Measurements from ENCODE around the gene PATE2. TPM values are rescaled to one million over a fixed set of nuclear protein-coding genes. Genes with fewer than 3 reads are reported as not detected.

PATE2 gene
- polyA plus RNA-seq, 1 experiment: not detected

- TF ChIP-seq, protein P1, sequence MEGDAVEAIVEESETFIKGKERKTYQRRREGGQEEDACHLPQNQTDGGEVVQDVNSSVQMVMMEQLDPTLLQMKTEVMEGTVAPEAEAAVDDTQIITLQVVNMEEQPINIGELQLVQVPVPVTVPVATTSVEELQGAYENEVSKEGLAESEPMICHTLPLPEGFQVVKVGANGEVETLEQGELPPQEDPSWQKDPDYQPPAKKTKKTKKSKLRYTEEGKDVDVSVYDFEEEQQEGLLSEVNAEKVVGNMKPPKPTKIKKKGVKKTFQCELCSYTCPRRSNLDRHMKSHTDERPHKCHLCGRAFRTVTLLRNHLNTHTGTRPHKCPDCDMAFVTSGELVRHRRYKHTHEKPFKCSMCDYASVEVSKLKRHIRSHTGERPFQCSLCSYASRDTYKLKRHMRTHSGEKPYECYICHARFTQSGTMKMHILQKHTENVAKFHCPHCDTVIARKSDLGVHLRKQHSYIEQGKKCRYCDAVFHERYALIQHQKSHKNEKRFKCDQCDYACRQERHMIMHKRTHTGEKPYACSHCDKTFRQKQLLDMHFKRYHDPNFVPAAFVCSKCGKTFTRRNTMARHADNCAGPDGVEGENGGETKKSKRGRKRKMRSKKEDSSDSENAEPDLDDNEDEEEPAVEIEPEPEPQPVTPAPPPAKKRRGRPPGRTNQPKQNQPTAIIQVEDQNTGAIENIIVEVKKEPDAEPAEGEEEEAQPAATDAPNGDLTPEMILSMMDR (IDR thresholded peaks at IDR 0.05; ENCODE audit: insufficient read depth, low read depth, low read length): no peak
- no peak for DNase-seq (ENCODE audit: low read depth)
- POLR2A ChIA-PET: no interaction called here
- CTCF ChIA-PET: no interaction called here
- H3K36me3 ChIP-seq (ENCODE audit: control insufficient read depth, insufficient read depth, low read length): no peaks in the 10 kb centered on the region
- H3K4me3 ChIP-seq (ENCODE audit: low read depth, low read length): no peak overlapping the region
- H3K27me3 ChIP-seq (ENCODE audit: control insufficient read depth, insufficient read depth, low read length): no peaks in the 10 kb centered on the region; the same call in 1 of the 2 replicates
Observed at GRCh38 chr11:125762445-125762844, 16.2 kb downstream of the PATE2 start.

DNA sequence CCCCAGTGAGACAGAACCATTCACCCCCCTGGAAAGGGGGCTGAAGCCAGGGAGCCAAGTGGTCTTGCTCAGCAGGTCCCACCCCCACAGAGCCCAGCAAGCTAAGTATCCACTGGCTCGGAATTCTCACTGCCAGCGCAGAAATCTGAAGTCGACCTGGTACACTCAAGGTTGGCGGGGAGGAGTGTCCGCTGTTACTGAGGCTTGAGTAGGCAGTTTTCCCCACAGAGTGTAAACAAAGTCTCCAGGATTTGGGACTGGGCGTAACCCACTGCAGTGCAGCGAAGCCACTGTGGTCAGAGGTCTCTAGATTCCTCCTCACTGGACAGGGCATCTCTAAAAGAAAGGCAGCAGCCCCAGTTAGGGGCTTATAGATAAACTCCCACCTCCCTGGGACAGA lies 22.6 kb downstream of the PATE2 start:
- CTCF ChIA-PET: no interaction called here
- no peaks in the 10 kb centered on the region for H3K27me3 ChIP-seq (ENCODE audit: control insufficient read depth, insufficient read depth, low read length)
- DNase-seq (ENCODE audit: low read depth): no peak
- no peak overlapping the region for H3K4me3 ChIP-seq (ENCODE audit: low read depth, low read length)
- POLR2A ChIA-PET: no interaction called here
- H3K36me3 ChIP-seq (ENCODE audit: control insufficient read depth, insufficient read depth, low read length): no peaks in the 10 kb centered on the region
- TF ChIP-seq, protein P1 (IDR thresholded peaks at IDR 0.05; ENCODE audit: insufficient read depth, low read depth, low read length): no peak

DNA sequence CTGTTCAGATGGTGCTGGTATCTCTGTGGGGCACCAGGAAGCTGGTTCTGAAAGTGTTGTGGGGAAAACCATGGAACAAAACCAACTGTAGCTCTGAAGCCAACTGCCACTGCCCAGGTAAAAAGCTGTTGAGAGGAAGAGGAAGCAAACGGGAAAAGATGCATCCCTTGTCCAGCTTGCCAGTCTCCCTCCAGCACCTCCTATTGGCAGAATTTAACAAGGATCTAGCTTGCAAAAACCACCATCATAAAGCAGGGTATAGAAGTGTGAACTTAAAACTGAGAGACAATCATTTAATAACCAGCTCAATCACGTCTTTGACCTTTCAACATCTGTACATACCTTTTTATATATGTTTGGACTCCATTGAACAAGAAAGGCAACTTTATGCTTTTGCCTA lies 28.0 kb downstream of the PATE2 start:
- H3K27me3 ChIP-seq (ENCODE audit: control insufficient read depth, insufficient read depth, low read length): peaks cover under 1% of the 10 kb centered on the region; the same call in 1 of the 2 replicates
- H3K36me3 ChIP-seq (ENCODE audit: control insufficient read depth, insufficient read depth, low read length): no peaks in the 10 kb centered on the region
- CTCF ChIA-PET: interaction anchor here (1.1 kb wide), 1 partner anchor 15 kb away, joined by 3 read pairs; no protein-coding TSS in a partner anchor
- no peak overlapping the region for H3K4me3 ChIP-seq (ENCODE audit: low read depth, low read length)
- DNase-seq (ENCODE audit: low read depth): no peak
- POLR2A ChIA-PET: no interaction called here
- TF ChIP-seq, protein P1 (IDR thresholded peaks at IDR 0.05; ENCODE audit: insufficient read depth, low read depth, low read length): no peak

DNA sequence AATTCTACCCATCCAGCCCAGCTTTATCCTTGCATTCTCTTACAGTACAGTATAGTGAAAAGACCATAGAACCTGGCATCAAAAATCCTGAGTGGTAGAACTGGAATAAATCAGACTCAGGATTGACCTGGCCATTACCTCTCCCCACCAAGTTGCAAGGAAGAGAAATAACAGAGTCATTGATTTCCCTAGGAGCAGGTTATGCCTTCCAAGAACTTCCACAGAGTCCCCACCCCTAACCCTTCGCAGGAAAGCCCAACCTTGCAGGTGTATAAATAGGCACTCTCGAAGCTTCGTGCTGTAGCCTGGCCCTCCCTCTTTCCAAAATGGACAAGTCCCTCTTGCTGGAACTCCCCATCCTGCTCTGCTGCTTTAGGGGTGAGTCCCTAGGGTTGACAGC lies 32.6 kb downstream of the PATE2 start, which contains the start of gene PATE1:
Gene PATE1, plus strand, starts transcription at position 301 of the 400 bp plus-strand sequence. Its CDS starts 26 bp downstream, at position 327.
- CTCF ChIA-PET: interaction anchor here (1.0 kb wide), 1 partner anchor 13 kb away, joined by 6 read pairs; no protein-coding TSS in a partner anchor
- TF ChIP-seq, protein P1 (IDR thresholded peaks at IDR 0.05; ENCODE audit: insufficient read depth, low read depth, low read length): no peak
- Histone ChIP-seq H3K36me3 (ENCODE audit: control insufficient read depth, insufficient read depth, low read length) (no peaks in the 10 kb centered on the region), H3K27me3 (ENCODE audit: control insufficient read depth, insufficient read depth, low read length) (peaks cover 3% of the 10 kb centered on the region), H3K4me3 (ENCODE audit: low read depth, low read length) (no peak within 1 kb of the TSS)
- POLR2A ChIA-PET: no interaction called here
- DNase-seq (ENCODE audit: low read depth): no peak

- no peaks in the 10 kb centered on the region for H3K36me3 ChIP-seq (ENCODE audit: control insufficient read depth, insufficient read depth, low read length)
- ChIA-PET POLR2A (no interaction called here), CTCF (no interaction called here)
- H3K4me3 ChIP-seq (ENCODE audit: low read depth, low read length): no peak overlapping the region
- TF ChIP-seq, protein P1 (IDR thresholded peaks at IDR 0.05; ENCODE audit: insufficient read depth, low read depth, low read length): no peak
- H3K27me3 ChIP-seq (ENCODE audit: control insufficient read depth, insufficient read depth, low read length): peaks cover 3% of the 10 kb centered on the region
- DNase-seq (ENCODE audit: low read depth): no peak
Observed at GRCh38 chr11:125743681-125744080, 34.9 kb downstream of the PATE2 start.
